Lower leg skin (tissue), 4 donors: ENCODE measurements around the gene ZFP14. TPM values are rescaled to one million over a fixed set of nuclear protein-coding genes. Genes with fewer than 3 reads are reported as not detected.
A peak's percentile ranks its signal among the peaks of the same experiment; 100 is the strongest.
"Not testable (repeated sequence)": the region's sequence is repeated elsewhere in the genome, so short reads cannot be mapped to it uniquely, and the experiment has no call there.

Source experiments
- DNase-seq, 2 donors: peaks; one replicate each; pipeline ENCODE4 v3.0.0-alpha.2; 2019; ENCODE audit warnings: low spot score in 2 of 2
- H3K4me3 ChIP-seq: fragments of 200-600 bp; sonication (generic); 2 replicates; pipeline ENCODE4 v1.5.1; 2017; ENCODE audit warnings: mild to moderate bottlenecking, low read depth; ENCODE audit not compliant: poor library complexity, severe bottlenecking
- WGBS, 2 donors: methylation state at CpG; one replicate each; pipeline ENCODE4 v1.1.5; 2018; 5-methylcytosine and 5-hydroxymethylcytosine counted together
- intact Hi-C: fragments of 100-400 bp; cut with DNase I; formaldehyde crosslinking; loops from one replicate; pipeline ENCODE4 v1.15.0; 2023; ENCODE audit warnings: low total_unique reads
- total RNA-seq, 4 donors: library from RNA; depleted of rRNA; stranded (reverse); fragments of >200 nt; gene quantifications; one replicate each; pipeline ENCODE4 v1.1.0, GENCODE V29; 2016

The ZFP14 gene
- total RNA-seq, 4 donors from 2014 or later, result 3.6 to 8.1 (median 4.2) TPM

GRCh38 chr19:36309759-36310158 lies 69.2 kb downstream of the ZFP14 start:
- 89 to 95% methylated on average over 8 of the region's 23 CpGs for WGBS, 2 donors
- DNase-seq, intact Hi-C loops, H3K4me3 ChIP-seq: not testable (repeated sequence)

DNA sequence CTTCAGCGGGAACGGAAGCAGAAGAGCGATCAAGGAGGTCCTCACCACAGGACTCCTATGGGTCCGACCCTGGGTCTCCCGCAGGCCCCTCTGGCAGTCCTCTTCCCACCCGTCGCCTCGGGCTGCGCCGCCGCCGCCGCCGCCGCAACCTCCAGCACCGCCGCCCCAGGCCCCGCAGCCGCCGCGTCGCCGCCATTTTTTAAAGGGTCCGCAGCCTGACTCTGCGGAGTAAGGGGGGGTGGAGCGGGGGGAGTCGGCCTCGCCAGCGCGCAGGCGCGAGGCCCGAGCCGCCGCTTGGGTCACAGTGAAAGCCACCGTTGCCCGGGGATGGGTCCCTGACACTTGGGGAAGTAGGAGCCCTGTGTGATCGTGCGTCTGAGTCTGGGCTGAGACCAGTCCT lies 69.7 kb downstream of the ZFP14 start:
- 77 to 79% methylated on average over 32 to 34 of the region's 39 CpGs for WGBS, 2 donors
- H3K4me3 ChIP-seq, intact Hi-C loops, DNase-seq: not testable (repeated sequence)

GRCh38 chr19:36292317-36292716 lies 86.7 kb downstream of the ZFP14 start:
- DNase-seq, result peak in 1 of 2 donors; percentile 26
- intact Hi-C loops, H3K4me3 ChIP-seq: not testable (repeated sequence)
- 100% methylated on average over 8 of the region's 30 CpGs; no CpG with 5 or more reads in 1 of the 2 donors for WGBS, 2 donors

Other genes with a start within 250 kb of the ZFP14 start
- gene CAPNS1, start 239.1 kb downstream of the ZFP14 start, total RNA-seq, result 100 to 1,000 TPM in 1 of 4 donors, 10 to 100 TPM in 3; 33.3 to 125 (median 83.2) TPM
- gene COX7A1, start 226.8 kb downstream of the ZFP14 start, total RNA-seq, result 10 to 100 TPM in 1 of 4 donors, 1 to 10 TPM in 3; 1.1 to 12.9 (median 6.3) TPM
- gene ZNF565, start 164.5 kb downstream of the ZFP14 start, total RNA-seq, result 1 to 10 TPM; 1.4 to 4.5 (median 3.7) TPM
- gene ZNF146, start 164.1 kb downstream of the ZFP14 start, total RNA-seq, result 10 to 100 TPM; 55.8 to 78.6 (median 66.5) TPM
- 1 to 10 TPM; 1.1 to 4.1 (median 1.5) TPM for gene ZFP82, start 39.4 kb upstream of the ZFP14 start, total RNA-seq
- 10 to 100 TPM in 1 of 4 donors, 1 to 10 TPM in 3; 4.8 to 10.2 (median 5.7) TPM for gene ZNF566, start 110.4 kb upstream of the ZFP14 start, total RNA-seq
- gene ZNF260, start 149.1 kb upstream of the ZFP14 start, total RNA-seq, result 1 to 10 TPM; 5.4 to 8.7 (median 7.1) TPM
- 1 to 10 TPM; 3.9 to 7.8 (median 6.7) TPM for gene ZNF529, start 194.1 kb upstream of the ZFP14 start, total RNA-seq
- gene ZNF382, start 226.1 kb upstream of the ZFP14 start, total RNA-seq, result 1 to 10 TPM in 3 of 4 donors, under 1 TPM in 1; 0.95 to 3.3 (median 1.2) TPM